Neural progenitor cell (in vitro differentiated cells): ENCODE data around the gene NUCB1.

Experiments
- EZH2 ChIP-seq: fragments of 200-600 bp; sonication (generic); IDR thresholded peaks from 2 replicates; pipeline ENCODE4 v1.6.1; 2017; ENCODE audit warnings: antibody characterized with exemption, mild to moderate bottlenecking, moderate library complexity
- TF ChIP-seq, protein P1 (sequence below): fragments of 200-600 bp; sonication (generic); IDR thresholded peaks from 2 replicates; pipeline ENCODE4 v1.5.1; 2017; ENCODE audit warnings: antibody characterized with exemption, mild to moderate bottlenecking

DNA sequence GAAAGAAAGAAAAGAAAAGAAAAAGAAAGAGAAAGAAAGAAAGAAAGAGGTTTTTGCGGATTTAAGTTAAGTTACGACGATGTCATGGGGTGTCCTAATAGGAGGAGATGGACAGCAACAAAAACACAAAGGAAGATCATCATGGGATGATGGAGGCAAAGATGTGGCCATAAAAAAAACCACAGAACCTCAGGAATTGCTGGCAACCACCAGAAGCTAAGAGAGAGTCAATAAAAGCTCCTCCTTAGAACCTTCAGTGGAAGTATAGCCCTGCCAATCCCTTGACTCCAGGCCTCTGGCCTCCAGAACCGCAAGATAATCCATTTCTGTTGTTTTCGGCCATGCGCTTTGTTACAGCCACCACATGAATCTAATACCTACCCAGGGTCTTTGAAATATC is 43.2 kb upstream of the NUCB1 start:
- TF ChIP-seq, protein P1, sequence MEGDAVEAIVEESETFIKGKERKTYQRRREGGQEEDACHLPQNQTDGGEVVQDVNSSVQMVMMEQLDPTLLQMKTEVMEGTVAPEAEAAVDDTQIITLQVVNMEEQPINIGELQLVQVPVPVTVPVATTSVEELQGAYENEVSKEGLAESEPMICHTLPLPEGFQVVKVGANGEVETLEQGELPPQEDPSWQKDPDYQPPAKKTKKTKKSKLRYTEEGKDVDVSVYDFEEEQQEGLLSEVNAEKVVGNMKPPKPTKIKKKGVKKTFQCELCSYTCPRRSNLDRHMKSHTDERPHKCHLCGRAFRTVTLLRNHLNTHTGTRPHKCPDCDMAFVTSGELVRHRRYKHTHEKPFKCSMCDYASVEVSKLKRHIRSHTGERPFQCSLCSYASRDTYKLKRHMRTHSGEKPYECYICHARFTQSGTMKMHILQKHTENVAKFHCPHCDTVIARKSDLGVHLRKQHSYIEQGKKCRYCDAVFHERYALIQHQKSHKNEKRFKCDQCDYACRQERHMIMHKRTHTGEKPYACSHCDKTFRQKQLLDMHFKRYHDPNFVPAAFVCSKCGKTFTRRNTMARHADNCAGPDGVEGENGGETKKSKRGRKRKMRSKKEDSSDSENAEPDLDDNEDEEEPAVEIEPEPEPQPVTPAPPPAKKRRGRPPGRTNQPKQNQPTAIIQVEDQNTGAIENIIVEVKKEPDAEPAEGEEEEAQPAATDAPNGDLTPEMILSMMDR, result no peak
- no peak for TF ChIP-seq EZH2
